Measurements from ENCODE around the gene CDH23. TPM values are rescaled to one million over a fixed set of nuclear protein-coding genes. Genes with fewer than 3 reads are reported as not detected.

The CDH23 gene
- total RNA-seq, 2 donors from 2014 or later: 1.1 to 2.8 TPM

DNA sequence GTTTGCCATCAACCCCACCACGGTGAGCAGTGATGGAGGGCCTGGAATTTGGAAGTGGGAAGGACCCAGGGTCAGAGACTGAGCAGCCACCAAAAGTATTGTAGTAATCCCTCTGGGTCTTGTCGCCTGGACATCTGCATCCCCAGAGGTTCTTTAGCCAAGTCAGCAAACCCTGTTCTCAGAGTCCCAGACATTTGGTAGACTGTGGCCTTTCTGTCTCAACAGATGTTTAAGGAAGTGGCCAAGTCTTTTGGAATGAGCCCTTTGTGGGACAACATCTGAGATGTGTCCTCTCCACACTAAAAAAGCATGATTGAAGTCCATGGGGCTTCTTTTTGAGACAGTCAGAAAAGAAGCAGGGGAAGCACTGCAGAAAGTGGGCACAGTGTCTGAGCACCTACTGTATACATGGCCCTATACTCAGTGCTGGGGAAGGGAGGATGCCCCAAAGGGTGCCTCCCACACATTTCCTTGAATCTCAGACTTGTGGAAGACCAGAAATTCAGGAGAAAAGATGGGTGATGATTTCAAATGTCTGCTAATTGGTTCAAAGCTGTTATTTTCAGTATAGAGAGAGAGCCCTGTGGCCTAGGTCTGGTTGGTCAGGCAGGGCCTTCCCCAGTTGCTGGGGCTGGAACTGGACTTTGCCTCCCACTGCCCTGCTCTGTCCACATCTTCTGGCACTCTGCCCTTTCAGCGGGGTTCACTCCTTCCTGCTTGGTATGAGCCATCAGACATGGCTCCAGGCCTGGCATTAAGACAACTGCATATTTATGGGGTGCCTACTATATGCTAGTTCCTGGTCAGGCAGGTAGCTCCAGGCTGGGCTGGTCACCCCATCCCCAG lies 403.1 kb downstream of the CDH23 start:
- no peak overlapping the region for H3K27ac Mint-ChIP-seq
- H3K9me3 Mint-ChIP-seq: no peaks in the 10 kb centered on the region
- ATAC-seq (replicated peaks in 1 of 2): no peak
- H3K27me3 Mint-ChIP-seq (ENCODE audit: low read depth): no peaks in the 10 kb centered on the region
- H3K4me1 Mint-ChIP-seq (ENCODE audit: low read depth): peaks cover 11% of the 10 kb centered on the region
- no peak for DNase-seq
- no peak overlapping the region for H3K4me3 Mint-ChIP-seq
- H3K36me3 Mint-ChIP-seq (ENCODE audit: insufficient read depth in 2 of 2): no peaks in the 10 kb centered on the region

DNA sequence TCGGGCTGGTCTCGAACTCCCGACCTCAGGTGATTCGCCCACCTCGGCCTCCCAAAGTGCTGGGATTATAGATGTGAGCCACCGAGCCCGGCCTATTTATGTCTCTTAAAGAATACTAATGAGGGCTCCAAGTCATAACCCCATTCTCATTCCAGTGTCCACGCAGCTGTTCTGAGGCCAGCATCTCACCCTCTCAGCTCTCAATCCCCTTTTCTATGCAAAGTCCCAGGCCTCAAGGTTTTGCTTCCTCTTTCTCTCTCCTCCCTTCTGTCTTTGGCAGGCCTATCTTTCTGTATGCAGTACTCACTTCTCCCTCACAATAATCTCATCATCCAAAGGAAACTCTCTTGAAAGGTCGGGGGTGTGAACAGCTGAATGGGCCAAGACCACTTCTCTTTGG lies 404.6 kb downstream of the CDH23 start:
- DNase-seq (no peak), ATAC-seq (replicated peaks in 1 of 2) (no peak)
- Mint-ChIP-seq H3K36me3 (ENCODE audit: insufficient read depth in 2 of 2) (no peaks in the 10 kb centered on the region), H3K4me3 (no peak overlapping the region), H3K9me3 (no peaks in the 10 kb centered on the region), H3K4me1 (ENCODE audit: low read depth) (peaks cover 11% of the 10 kb centered on the region), H3K27me3 (ENCODE audit: low read depth) (no peaks in the 10 kb centered on the region), H3K27ac (no peak overlapping the region)

DNA sequence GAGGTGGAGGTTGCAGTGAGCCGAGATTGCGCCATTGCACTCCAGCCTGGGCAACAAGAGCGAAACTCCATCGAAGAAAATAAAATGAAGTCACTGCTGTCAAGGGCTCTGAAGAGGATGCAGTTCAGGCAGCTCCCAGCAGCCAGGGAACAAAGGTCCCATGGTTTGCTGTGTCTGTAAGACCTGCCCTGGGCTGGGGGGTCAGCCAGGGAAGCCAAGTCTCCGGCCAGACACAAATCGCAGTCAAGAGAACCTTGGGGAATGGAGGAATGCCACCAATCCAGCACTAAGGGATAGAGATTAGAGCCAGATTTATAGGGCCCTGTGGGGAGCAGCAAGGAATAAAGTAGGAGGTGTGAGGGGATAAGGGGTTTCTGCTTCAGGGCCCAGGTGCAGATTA lies 405.5 kb downstream of the CDH23 start:
- peaks cover 8% of the 10 kb centered on the region for H3K4me1 Mint-ChIP-seq (ENCODE audit: low read depth)
- DNase-seq (no peak), ATAC-seq (replicated peaks in 1 of 2) (no peak)
- no peaks in the 10 kb centered on the region for H3K27me3 Mint-ChIP-seq (ENCODE audit: low read depth)
- H3K27ac Mint-ChIP-seq: no peak overlapping the region
- H3K4me3 Mint-ChIP-seq: no peak overlapping the region
- no peaks in the 10 kb centered on the region for H3K9me3 Mint-ChIP-seq
- no peaks in the 10 kb centered on the region for H3K36me3 Mint-ChIP-seq (ENCODE audit: insufficient read depth in 2 of 2)

DNA sequence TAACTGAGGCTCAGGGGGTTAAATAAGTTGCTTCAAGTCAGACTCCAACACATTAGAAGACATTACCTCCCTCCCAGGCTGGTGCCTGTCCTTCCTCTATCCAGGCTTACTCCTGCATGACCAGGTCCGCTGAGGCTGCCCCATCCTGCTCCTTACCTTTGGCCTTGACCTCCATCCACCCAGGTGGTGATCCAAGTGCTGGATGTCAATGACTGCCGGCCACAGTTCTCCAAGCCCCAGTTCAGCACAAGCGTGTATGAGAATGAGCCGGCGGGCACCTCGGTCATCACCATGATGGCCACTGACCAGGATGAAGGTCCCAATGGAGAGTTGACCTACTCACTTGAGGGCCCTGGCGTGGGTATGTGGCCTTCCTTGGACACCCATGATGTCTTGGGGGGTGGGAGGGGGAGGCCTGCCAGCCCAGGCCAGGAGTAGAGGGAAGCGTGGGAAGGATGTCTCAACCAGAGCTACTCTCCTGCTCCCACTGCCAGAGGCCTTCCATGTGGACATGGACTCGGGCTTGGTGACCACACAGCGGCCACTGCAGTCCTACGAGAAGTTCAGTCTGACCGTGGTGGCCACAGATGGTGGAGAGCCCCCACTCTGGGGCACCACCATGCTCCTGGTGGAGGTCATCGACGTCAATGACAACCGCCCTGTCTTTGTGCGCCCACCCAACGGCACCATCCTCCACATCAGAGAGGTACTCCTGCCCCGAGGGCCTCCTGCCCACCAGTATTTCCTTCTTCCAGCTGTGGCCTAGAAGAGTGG lies 406.2 kb downstream of the CDH23 start:
- no peak overlapping the region for H3K27ac Mint-ChIP-seq

DNA sequence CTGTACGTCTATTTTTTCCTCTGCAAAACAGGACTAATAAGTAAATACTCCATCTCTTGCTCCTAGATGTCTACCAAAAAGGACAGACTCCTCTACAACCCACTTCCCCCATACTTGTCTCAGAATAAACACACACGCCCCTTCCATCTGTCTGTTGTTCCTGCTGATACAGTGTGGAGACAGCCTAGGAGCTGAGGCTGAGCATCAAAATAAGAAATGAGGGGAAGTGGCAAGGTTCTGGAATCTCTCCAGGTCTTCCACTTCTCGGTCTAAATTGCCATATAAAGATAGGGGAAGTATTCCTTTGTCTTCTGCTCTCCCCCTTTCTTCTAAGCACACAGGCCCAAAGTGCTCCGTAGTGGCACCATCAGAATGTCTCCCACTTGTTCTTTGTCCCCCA lies 407.4 kb downstream of the CDH23 start:
- Mint-ChIP-seq H3K4me1 (ENCODE audit: low read depth) (no peaks in the 10 kb centered on the region), H3K27ac (no peak overlapping the region), H3K36me3 (ENCODE audit: insufficient read depth in 2 of 2) (no peaks in the 10 kb centered on the region), H3K27me3 (ENCODE audit: low read depth) (no peaks in the 10 kb centered on the region), H3K4me3 (no peak overlapping the region), H3K9me3 (no peaks in the 10 kb centered on the region)
- ATAC-seq (replicated peaks in 1 of 2) (no peak), DNase-seq (no peak)

More for the DNA sequence above, 406.2 kb downstream of the CDH23 start:
- H3K27me3 Mint-ChIP-seq (ENCODE audit: low read depth): no peaks in the 10 kb centered on the region
- H3K4me1 Mint-ChIP-seq (ENCODE audit: low read depth): peaks cover 1% of the 10 kb centered on the region
- H3K36me3 Mint-ChIP-seq (ENCODE audit: insufficient read depth in 2 of 2): no peaks in the 10 kb centered on the region
- no peaks in the 10 kb centered on the region for H3K9me3 Mint-ChIP-seq
- ATAC-seq (replicated peaks in 1 of 2) (no peak), DNase-seq (no peak)
- H3K4me3 Mint-ChIP-seq: no peak overlapping the region

DNA sequence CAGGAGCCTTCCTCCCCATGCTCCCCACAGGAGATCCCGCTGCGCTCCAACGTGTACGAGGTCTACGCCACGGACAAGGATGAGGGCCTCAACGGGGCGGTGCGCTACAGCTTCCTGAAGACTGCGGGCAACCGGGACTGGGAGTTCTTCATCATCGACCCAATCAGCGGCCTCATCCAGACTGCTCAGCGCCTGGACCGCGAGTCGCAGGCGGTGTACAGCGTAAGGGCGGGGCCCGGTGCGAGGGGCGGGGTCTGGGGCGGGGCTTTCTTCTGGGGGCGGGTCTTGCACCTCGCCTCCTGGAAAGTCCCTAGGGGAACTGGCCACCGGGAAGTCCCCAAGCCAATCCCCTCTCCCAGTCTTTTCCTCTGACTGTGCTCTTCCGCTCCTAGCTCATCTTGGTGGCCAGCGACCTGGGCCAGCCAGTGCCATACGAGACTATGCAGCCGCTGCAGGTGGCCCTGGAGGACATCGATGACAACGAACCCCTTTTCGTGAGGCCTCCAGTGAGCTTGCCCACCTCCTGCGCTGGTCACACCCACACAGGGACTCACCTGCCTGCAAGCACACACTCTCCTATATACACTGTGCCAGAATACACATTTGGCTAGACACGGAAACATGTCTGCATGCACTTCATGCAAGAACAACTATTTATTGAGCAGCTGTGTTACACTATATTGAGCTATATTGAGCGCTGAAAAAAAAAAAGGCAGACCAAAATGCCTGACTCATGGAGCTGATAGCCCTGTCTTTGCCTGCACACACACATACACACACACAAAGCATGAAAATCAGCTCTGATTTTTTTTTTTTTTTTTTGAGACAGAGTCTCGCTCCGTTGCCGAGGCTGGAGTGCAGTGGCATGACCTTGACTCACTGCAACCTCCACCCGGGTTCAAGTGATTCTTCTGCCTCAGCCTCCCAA lies 409.3 kb downstream of the CDH23 start:
- Mint-ChIP-seq H3K36me3 (ENCODE audit: insufficient read depth in 2 of 2) (no peaks in the 10 kb centered on the region), H3K4me3 (no peak overlapping the region), H3K9me3 (no peaks in the 10 kb centered on the region), H3K27me3 (ENCODE audit: low read depth) (no peaks in the 10 kb centered on the region), H3K27ac (no peak overlapping the region), H3K4me1 (ENCODE audit: low read depth) (no peaks in the 10 kb centered on the region)
- ATAC-seq (replicated peaks in 1 of 2) (no peak), DNase-seq (no peak)

DNA sequence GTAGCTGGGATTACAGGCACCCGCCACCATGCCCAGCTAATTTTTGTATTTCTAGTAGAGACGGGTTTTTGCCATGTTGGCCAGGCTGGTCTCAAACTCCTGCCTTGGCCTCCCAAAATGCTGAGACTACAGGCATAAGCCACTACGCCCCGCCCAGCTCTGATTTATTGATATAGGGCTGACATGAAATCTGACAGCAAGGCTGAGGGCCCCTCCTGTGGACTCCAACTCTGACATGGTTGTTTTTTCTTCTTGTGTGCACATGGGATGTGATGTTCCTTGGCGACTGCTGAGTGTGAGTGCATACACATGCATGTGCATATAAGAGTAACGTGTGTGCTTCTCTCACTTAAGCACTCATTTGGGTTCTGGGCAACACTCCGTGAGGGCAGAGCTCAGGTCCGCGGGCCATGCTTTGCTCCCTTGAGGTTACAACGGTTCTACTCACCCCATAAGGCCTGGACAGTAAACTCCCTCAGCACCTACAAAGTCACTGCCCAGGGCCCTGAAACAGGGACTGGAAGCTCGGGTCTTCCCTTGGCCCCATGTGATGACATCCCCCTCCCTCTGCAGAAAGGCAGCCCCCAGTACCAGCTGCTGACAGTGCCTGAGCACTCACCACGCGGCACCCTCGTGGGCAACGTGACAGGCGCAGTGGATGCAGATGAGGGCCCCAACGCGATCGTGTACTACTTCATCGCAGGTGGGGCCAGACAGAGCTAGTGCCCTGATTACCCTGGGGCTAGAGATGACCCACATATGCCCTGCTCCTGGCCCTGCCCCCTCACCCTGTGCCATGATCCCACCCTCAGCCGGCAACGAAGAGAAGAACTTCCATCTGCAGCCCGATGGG lies 410.2 kb downstream of the CDH23 start:
- Mint-ChIP-seq H3K4me3 (no peak overlapping the region), H3K27me3 (ENCODE audit: low read depth) (no peaks in the 10 kb centered on the region), H3K9me3 (no peaks in the 10 kb centered on the region), H3K27ac (no peak overlapping the region), H3K4me1 (ENCODE audit: low read depth) (no peaks in the 10 kb centered on the region), H3K36me3 (ENCODE audit: insufficient read depth in 2 of 2) (no peaks in the 10 kb centered on the region)
- DNase-seq: no peak
- no peak for ATAC-seq (replicated peaks in 1 of 2)

DNA sequence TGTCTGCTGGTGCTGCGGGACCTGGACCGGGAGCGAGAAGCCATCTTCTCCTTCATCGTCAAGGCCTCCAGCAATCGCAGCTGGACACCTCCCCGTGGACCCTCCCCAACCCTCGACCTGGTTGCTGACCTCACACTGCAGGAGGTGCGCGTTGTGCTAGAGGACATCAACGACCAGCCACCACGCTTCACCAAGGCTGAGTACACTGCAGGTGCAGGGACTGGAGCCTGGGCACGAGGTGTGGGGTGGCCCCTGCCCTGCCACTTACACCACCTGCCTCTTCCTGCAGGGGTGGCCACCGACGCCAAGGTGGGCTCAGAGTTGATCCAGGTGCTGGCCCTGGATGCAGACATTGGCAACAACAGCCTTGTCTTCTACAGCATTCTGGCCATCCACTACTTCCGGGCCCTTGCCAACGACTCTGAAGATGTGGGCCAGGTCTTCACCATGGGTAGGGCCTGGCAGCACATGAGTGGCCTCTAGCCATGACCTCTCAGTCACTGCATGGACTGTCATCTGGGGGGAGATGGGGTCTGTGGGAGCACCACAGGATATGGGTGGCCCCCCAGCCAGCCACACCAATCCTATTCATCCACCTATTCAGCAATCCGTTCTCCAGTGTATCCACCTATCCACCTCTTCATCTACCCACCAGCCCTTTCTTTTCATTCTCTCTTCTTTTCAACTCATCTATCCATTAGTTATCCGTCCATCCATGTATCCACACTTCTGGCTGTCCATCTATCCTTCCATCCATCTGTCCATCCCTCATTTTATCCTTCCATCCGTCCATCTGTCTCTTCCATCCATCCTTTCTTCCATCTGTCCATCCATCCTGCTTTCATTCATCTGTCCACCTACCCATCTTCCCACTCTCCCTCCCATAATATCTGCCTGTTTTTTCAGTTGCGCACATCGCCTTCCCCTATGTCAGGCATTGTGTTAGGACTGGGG lies 411.1 kb downstream of the CDH23 start:
- Mint-ChIP-seq H3K27me3 (ENCODE audit: low read depth) (no peaks in the 10 kb centered on the region), H3K9me3 (no peaks in the 10 kb centered on the region), H3K4me3 (no peak overlapping the region), H3K4me1 (ENCODE audit: low read depth) (no peaks in the 10 kb centered on the region), H3K27ac (no peak overlapping the region), H3K36me3 (ENCODE audit: insufficient read depth in 2 of 2) (no peaks in the 10 kb centered on the region)
- DNase-seq: no peak
- no peak for ATAC-seq (replicated peaks in 1 of 2)

DNA sequence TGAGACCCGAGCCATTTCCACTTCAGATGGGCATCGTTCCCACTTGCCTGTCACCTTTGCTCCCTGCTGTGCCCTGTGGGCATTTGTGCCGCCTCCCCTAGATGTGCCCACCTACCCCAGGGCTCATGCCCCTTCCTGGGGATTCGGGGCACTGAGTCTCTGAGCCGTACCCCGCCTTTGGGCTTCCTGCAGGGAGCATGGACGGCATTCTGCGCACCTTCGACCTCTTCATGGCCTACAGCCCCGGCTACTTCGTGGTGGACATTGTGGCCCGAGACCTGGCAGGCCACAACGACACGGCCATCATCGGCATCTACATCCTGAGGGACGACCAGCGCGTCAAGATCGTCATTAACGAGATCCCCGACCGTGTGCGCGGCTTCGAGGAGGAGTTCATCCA lies 412.9 kb downstream of the CDH23 start:
- Mint-ChIP-seq H3K27ac (no peak overlapping the region), H3K27me3 (ENCODE audit: low read depth) (no peaks in the 10 kb centered on the region), H3K4me1 (ENCODE audit: low read depth) (no peaks in the 10 kb centered on the region), H3K9me3 (no peaks in the 10 kb centered on the region), H3K36me3 (ENCODE audit: insufficient read depth in 2 of 2) (no peaks in the 10 kb centered on the region), H3K4me3 (no peak overlapping the region)
- ATAC-seq (replicated peaks in 1 of 2) (no peak), DNase-seq (no peak)

DNA sequence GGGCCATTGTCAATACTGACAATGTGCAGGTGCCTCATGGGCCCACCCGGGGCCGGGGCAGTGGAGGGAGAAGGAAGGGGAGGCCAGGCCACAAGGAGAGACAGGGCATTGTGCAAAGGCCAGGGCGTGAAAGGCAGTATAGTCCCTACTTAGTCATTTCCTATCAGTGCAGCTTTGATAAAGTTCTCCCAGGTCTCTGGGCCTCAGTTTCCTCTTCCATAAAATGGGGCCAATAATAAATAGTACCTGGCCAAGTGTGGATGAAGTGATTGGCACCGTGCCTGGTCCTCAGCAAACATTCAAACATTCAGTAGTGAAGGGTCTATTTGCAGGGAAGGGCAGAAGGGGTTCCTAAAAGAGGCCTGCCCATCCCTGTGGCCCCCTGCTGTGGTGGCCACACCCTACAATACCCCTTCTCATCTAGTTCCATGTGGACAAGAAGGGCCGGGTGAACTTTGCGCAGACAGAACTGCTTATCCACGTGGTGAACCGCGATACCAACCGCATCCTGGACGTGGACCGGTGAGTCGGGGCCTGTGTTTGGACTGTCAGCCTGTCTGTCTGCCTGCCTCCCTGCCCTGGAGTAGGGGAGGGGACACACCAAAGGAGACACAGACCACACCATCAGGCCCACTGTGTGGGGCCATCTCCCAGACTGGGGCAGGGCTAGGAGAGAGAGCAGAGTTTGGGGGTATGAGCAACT lies 413.5 kb downstream of the CDH23 start:
- H3K4me3 Mint-ChIP-seq: no peak overlapping the region
- H3K9me3 Mint-ChIP-seq: no peaks in the 10 kb centered on the region
- no peaks in the 10 kb centered on the region for H3K36me3 Mint-ChIP-seq (ENCODE audit: insufficient read depth in 2 of 2)
- ATAC-seq (replicated peaks in 1 of 2): no peak
- DNase-seq: no peak
- H3K4me1 Mint-ChIP-seq (ENCODE audit: low read depth): no peaks in the 10 kb centered on the region
- H3K27me3 Mint-ChIP-seq (ENCODE audit: low read depth): no peaks in the 10 kb centered on the region
- no peak overlapping the region for H3K27ac Mint-ChIP-seq

DNA sequence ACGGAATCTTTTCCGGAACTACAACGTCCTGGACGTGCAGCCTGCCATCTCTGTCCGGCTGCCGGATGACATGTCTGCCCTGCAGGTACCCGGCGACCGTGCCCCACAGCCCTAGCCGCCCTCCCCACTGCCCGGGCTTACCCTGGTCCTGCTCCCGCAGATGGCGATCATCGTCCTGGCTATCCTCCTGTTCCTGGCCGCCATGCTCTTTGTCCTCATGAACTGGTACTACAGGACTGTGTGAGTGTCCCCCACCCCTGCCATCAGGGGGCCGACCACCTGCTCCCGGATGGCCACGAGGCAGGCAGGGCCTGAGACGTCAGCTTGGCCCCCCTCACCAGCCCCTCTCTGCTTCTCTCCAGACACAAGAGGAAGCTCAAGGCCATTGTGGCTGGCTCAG lies 414.6 kb downstream of the CDH23 start:
- ATAC-seq (replicated peaks in 1 of 2): no peak
- peaks cover 0 to 5% of the 10 kb centered on the region in 2 donors for H3K36me3 Mint-ChIP-seq (ENCODE audit: insufficient read depth in 2 of 2)
- DNase-seq: no peak
- no peaks in the 10 kb centered on the region for H3K9me3 Mint-ChIP-seq
- no peaks in the 10 kb centered on the region for H3K27me3 Mint-ChIP-seq (ENCODE audit: low read depth)
- H3K27ac Mint-ChIP-seq: no peak overlapping the region
- no peak overlapping the region for H3K4me3 Mint-ChIP-seq
- H3K4me1 Mint-ChIP-seq (ENCODE audit: low read depth): no peaks in the 10 kb centered on the region

Measured in activated T-cell treated with anti-CD3 and anti-CD28 coated beads, Interleukin-2, amount 50 U/mL, for 72 hours (primary cell).